Smooth muscle cell (in vitro differentiated cells): Measurements from ENCODE around the gene ABTB1. TPM values are rescaled to one million over a fixed set of nuclear protein-coding genes. Genes with fewer than 3 reads are reported as not detected.

Source experiments
- DNase-seq: peaks from one replicate; lab custom pipeline; 2025; ENCODE audit not compliant: unreplicated experiment; lab: John Stamatoyannopoulos, UW
- H2AFZ ChIP-seq: fragments of 200-600 bp; sonication (generic); 2 replicates; pipeline ENCODE4 v1.6.0; 2016; ENCODE audit warnings: antibody characterized with exemption, low read depth, mild to moderate bottlenecking
- H3F3A ChIP-seq: fragments of 200-600 bp; sonication (generic); 2 replicates; pipeline ENCODE4 v1.6.0; 2017; ENCODE audit warnings: antibody characterized with exemption, low read depth
- H3K27ac ChIP-seq: fragments of 200-600 bp; sonication (generic); 2 replicates; pipeline ENCODE4 v1.5.1; 2016; ENCODE audit warnings: low read depth, mild to moderate bottlenecking
- H3K27me3 ChIP-seq: fragments of 200-600 bp; sonication (generic); 2 replicates; pipeline ENCODE4 v1.6.1; 2016; ENCODE audit warnings: low read depth, mild to moderate bottlenecking
- H3K36me3 ChIP-seq: fragments of 200-600 bp; sonication (generic); 2 replicates; pipeline ENCODE4 v1.5.1; 2016; ENCODE audit warnings: low read depth
- H3K4me1 ChIP-seq: fragments of 200-600 bp; sonication (generic); 2 replicates; pipeline ENCODE4 v1.5.1; 2016; ENCODE audit warnings: low read depth
- H3K4me2 ChIP-seq: fragments of 200-600 bp; sonication (generic); 2 replicates; pipeline ENCODE4 v1.6.0; 2016; ENCODE audit warnings: mild to moderate bottlenecking
- H3K4me3 ChIP-seq: fragments of 200-600 bp; sonication (generic); 2 replicates; pipeline ENCODE4 v1.5.1; 2016; ENCODE audit warnings: mild to moderate bottlenecking
- H3K79me2 ChIP-seq: fragments of 200-600 bp; sonication (generic); 2 replicates; pipeline ENCODE4 v1.6.0; 2016; ENCODE audit warnings: low read depth, mild to moderate bottlenecking
- H3K9ac ChIP-seq: fragments of 200-600 bp; sonication (generic); 2 replicates; pipeline ENCODE4 v1.6.0; 2016; ENCODE audit warnings: low read depth
- H3K9me3 ChIP-seq: fragments of 200-600 bp; sonication (generic); replicated peaks from 2 replicates; pipeline ENCODE4 v1.5.1; 2016; ENCODE audit warnings: low read depth
- H4K20me1 ChIP-seq: fragments of 200-600 bp; sonication (generic); 2 replicates; pipeline ENCODE4 v1.6.0; 2016; ENCODE audit warnings: low read depth
- WGBS: methylation state at CpG from one replicate; pipeline ENCODE4 v1.1.7; 2016; ENCODE audit warnings: low lambda C conversion rate; 5-methylcytosine and 5-hydroxymethylcytosine counted together
- polyA plus RNA-seq: library from polyadenylated mRNA; unstranded; fragments of >200 nt; fragmentation: Nextera tagmentation; extraction: Ambion mirVana; gene quantifications from 2 replicates; pipeline ENCODE4 v1.2.1, GENCODE V29; 2016
- total RNA-seq: library from RNA; depleted of rRNA; stranded (reverse); fragments of >200 nt; gene quantifications from 2 replicates; pipeline ENCODE4 v1.2.3, GENCODE V29; 2014
- TF ChIP-seq, protein P1 (sequence below): fragments of 200-600 bp; sonication (generic); IDR thresholded peaks from 2 replicates; pipeline ENCODE4 v1.5.1; 2017; ENCODE audit warnings: borderline replicate concordance, mild to moderate bottlenecking, antibody characterized with exemption; ENCODE audit not compliant: insufficient read depth, poor library complexity, severe bottlenecking

Gene ABTB1
- total and polyA plus RNA-seq, 2 experiments from 2014 or later = 2.8 to 17.9 TPM

GRCh38 chr3:127675651-127676391 lies 3.1 kb downstream of the ABTB1 start:
- Histone ChIP-seq H3K36me3 (no peaks in the 10 kb centered on the region), H3K79me2 (no peaks in the 10 kb centered on the region), H3K27ac (no peak overlapping the region), H3K4me2 (no peak overlapping the region), H3K4me3 (no peak overlapping the region), H4K20me1 (no peaks in the 10 kb centered on the region), H3K27me3 (no peaks in the 10 kb centered on the region), H3K4me1 (no peaks in the 10 kb centered on the region), H3K9me3 (no peaks in the 10 kb centered on the region), H3F3A (no peaks in the 10 kb centered on the region), H3K9ac (no peak overlapping the region), H2AFZ (no peak overlapping the region)
- 95% methylated on average over 29 of the region's 29 CpGs for WGBS
- DNase-seq = no peak
- TF ChIP-seq, protein P1, sequence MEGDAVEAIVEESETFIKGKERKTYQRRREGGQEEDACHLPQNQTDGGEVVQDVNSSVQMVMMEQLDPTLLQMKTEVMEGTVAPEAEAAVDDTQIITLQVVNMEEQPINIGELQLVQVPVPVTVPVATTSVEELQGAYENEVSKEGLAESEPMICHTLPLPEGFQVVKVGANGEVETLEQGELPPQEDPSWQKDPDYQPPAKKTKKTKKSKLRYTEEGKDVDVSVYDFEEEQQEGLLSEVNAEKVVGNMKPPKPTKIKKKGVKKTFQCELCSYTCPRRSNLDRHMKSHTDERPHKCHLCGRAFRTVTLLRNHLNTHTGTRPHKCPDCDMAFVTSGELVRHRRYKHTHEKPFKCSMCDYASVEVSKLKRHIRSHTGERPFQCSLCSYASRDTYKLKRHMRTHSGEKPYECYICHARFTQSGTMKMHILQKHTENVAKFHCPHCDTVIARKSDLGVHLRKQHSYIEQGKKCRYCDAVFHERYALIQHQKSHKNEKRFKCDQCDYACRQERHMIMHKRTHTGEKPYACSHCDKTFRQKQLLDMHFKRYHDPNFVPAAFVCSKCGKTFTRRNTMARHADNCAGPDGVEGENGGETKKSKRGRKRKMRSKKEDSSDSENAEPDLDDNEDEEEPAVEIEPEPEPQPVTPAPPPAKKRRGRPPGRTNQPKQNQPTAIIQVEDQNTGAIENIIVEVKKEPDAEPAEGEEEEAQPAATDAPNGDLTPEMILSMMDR = no peak

GRCh38 chr3:127676456-127676855 lies 3.7 kb downstream of the ABTB1 start:
- no peak overlapping the region for H3K4me3 ChIP-seq
- H3K27ac ChIP-seq = no peak overlapping the region
- 86% methylated on average over 4 of the region's 4 CpGs for whole genome bisulfite sequencing
- TF ChIP-seq, protein P1 = no peak
- no peak for DNase-seq
- no peaks in the 10 kb centered on the region for H3K36me3 ChIP-seq
- H3K9ac ChIP-seq = no peak overlapping the region
- no peaks in the 10 kb centered on the region for H4K20me1 ChIP-seq
- H2AFZ ChIP-seq = no peak overlapping the region
- no peaks in the 10 kb centered on the region for H3K9me3 ChIP-seq
- no peaks in the 10 kb centered on the region for H3F3A ChIP-seq
- H3K4me1 ChIP-seq = no peaks in the 10 kb centered on the region
- no peaks in the 10 kb centered on the region for H3K27me3 ChIP-seq
- H3K79me2 ChIP-seq = no peaks in the 10 kb centered on the region
- H3K4me2 ChIP-seq = no peak overlapping the region

GRCh38 chr3:127676921-127677351 lies 4.2 kb downstream of the ABTB1 start:
- DNase-seq = no peak
- Histone ChIP-seq H3K79me2 (no peaks in the 10 kb centered on the region), H3K27ac (no peak overlapping the region), H3K36me3 (no peaks in the 10 kb centered on the region), H4K20me1 (no peaks in the 10 kb centered on the region), H3K9me3 (no peaks in the 10 kb centered on the region), H3K9ac (no peak overlapping the region), H3K4me2 (no peak overlapping the region), H3K4me1 (no peaks in the 10 kb centered on the region), H3K4me3 (no peak overlapping the region), H3F3A (no peaks in the 10 kb centered on the region), H3K27me3 (no peaks in the 10 kb centered on the region), H2AFZ (no peak overlapping the region)
- 95% methylated on average over 21 of the region's 21 CpGs for WGBS
- TF ChIP-seq, protein P1 = no peak
